Ascending aorta (tissue), 2 donors: Measurements from ENCODE around the gene PRDM5. TPM values are rescaled to one million over a fixed set of nuclear protein-coding genes. Genes with fewer than 3 reads are reported as not detected.

ENCODE experiments used
- DNase-seq, 2 donors: peaks; one replicate each; pipeline ENCODE4 v3.0.0-alpha.2; 2019; ENCODE audit warnings: low spot score in 2 of 2
- H3K27ac ChIP-seq, 2 donors: fragments of 200-600 bp; sonication (generic); one replicate each; pipeline ENCODE4 v1.5.1; 2016 to 2017; ENCODE audit warnings: mild to moderate bottlenecking in 1 of 2
- H3K27me3 ChIP-seq: fragments of 200-600 bp; sonication (generic); one replicate; pipeline ENCODE4 v1.5.1; 2017
- H3K36me3 ChIP-seq, 2 donors: fragments of 200-600 bp; sonication (generic); one replicate each; pipeline ENCODE4 v1.5.1; 2016
- H3K4me1 ChIP-seq, 2 donors: fragments of 200-600 bp; sonication (generic); one replicate each; pipeline ENCODE4 v1.5.1; 2016 to 2017; ENCODE audit warnings: mild to moderate bottlenecking in 1 of 2
- H3K4me3 ChIP-seq, 2 donors: fragments of 200-600 bp; sonication (generic); one replicate each; pipeline ENCODE4 v1.5.1; 2016 to 2017; ENCODE audit warnings: mild to moderate bottlenecking in 1 of 2
- H3K9me3 ChIP-seq, 2 donors: fragments of 200-600 bp; sonication (generic); one replicate each; pipeline ENCODE4 v1.5.1; 2016
- CTCF ChIP-seq, 3 experiments: fragments of 200-600 bp in 2 of 3; fragments of 450-650 bp in 1 of 3; sonication (generic) in 2 of 3; IDR thresholded peaks; one replicate each; pipeline ENCODE4 v1.5.1; 2016 to 2019; ENCODE audit warnings: antibody characterized with exemption in 3 of 3, mild to moderate bottlenecking in 1 of 3, moderate library complexity in 1 of 3
- intact Hi-C: fragments of 100-400 bp; cut with DNase I; formaldehyde crosslinking; loops from one replicate; pipeline ENCODE4 v1.15.1; 2023
- total RNA-seq: library from RNA; depleted of rRNA; stranded (reverse); fragments of >200 nt; gene quantifications from one replicate; pipeline ENCODE4 v1.1.0, GENCODE V29; 2016

The PRDM5 gene
- total RNA-seq, 1 donor from 2014 or later, result 14.9 TPM

DNA sequence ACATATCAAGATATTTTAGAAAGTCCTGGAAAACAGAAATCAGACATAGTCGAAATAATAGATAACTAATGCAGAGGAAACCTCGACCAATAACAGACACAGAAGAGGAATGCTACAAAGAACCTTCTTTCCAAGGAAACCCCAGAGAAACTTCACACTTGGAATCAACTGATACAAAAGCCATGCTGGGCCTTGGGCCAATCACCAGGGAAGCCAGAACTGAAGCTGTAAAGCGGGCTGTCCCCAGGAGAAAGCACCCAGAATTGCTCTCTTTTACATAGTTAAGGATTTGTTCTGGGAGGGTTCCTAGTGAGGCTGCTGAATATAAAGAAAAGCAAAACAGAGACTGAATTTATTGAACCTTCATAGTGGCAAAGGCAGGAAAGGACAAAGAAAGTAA is 100.5 kb downstream of the PRDM5 start:
- Histone ChIP-seq H3K27me3 (no peaks in the 10 kb centered on the region), H3K4me1 (no peaks in the 10 kb centered on the region), H3K4me3 (no peak overlapping the region), H3K9me3 (no peaks in the 10 kb centered on the region), H3K27ac (no peak overlapping the region), H3K36me3 (no peaks in the 10 kb centered on the region)
- intact Hi-C loops, result no loop called here
- no peak for TF ChIP-seq CTCF (IDR thresholded peaks at IDR 0.05)
- DNase-seq, result no peak

DNA sequence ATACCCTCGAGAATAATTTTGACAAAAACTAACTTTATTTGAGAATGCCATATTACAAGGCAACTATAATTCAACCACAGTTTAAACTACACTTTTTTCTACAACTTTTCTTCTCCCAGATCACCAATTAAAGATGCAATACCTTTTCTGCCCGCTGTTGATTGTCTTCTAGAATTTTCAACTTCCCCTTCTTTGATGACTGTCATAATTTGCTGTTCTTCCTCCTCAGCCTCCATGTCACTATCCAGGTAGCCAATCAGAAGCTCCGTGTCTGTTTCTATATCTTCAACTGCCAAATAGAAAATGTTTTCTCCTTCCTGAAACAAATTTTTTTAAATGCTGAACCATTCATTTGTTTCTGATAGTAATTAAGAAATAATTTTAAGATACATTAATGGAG is 101.5 kb downstream of the PRDM5 start:
- peaks cover 0 to 7% of the 10 kb centered on the region in 2 donors for H3K36me3 ChIP-seq
- no peak for DNase-seq
- TF ChIP-seq CTCF (IDR thresholded peaks at IDR 0.05), result no peak
- no peaks in the 10 kb centered on the region for H3K4me1 ChIP-seq
- H3K4me3 ChIP-seq, result no peak overlapping the region
- no peak overlapping the region for H3K27ac ChIP-seq
- no peaks in the 10 kb centered on the region for H3K9me3 ChIP-seq
- intact Hi-C loops, result no loop called here
- no peaks in the 10 kb centered on the region for H3K27me3 ChIP-seq

DNA sequence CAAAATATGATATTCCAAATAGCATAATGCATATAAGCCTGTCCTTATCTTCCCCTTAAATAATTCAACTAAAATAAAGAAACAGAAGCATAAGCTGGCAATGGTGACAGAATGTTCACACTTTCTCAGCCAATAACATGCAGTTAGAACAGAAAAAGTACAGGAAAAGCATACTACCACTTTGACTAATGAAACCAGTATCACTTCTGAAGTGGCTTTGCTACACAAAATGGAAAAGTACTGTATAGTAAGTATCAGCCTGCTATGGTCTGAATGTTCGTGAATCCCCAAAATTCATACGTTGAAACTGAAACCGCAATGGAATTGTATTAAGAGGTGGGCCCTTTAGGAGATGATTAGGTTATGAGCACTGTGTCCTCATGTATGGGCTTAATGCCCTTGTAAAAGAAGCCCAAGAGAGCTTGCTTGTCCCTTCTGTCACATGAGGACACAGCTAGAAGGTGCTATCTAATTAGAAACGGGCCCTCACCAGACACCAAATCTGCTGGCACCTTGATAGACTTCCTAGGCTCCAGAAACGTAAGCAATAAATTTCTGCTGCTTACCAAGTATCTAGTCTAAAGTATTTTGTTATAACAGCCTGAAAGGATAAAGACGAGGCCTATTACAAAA is 102.6 kb downstream of the PRDM5 start:
- intact Hi-C loops, result no loop called here
- no peak for DNase-seq
- Histone ChIP-seq H3K4me3 (no peak overlapping the region), H3K36me3 (peaks cover 0 to 8% of the 10 kb centered on the region in 2 donors), H3K27me3 (no peaks in the 10 kb centered on the region), H3K4me1 (no peaks in the 10 kb centered on the region), H3K27ac (no peak overlapping the region), H3K9me3 (no peaks in the 10 kb centered on the region)
- TF ChIP-seq CTCF (IDR thresholded peaks at IDR 0.05), result no peak

GRCh38 chr4:120816296-120816965 is 106.1 kb downstream of the PRDM5 start:
- no peak for DNase-seq
- H3K36me3 ChIP-seq, result peaks cover 0 to 8% of the 10 kb centered on the region in 2 donors
- no peak for TF ChIP-seq CTCF (IDR thresholded peaks at IDR 0.05)
- intact Hi-C loops, result no loop called here
- no peaks in the 10 kb centered on the region for H3K9me3 ChIP-seq
- H3K4me1 ChIP-seq, result no peaks in the 10 kb centered on the region
- no peak overlapping the region for H3K4me3 ChIP-seq
- H3K27ac ChIP-seq, result no peak overlapping the region
- H3K27me3 ChIP-seq, result no peaks in the 10 kb centered on the region

GRCh38 chr4:120815361-120815760 is 107.2 kb downstream of the PRDM5 start:
- H3K27me3 ChIP-seq, result no peaks in the 10 kb centered on the region
- H3K27ac ChIP-seq, result no peak overlapping the region
- intact Hi-C loops, result no loop called here
- H3K36me3 ChIP-seq, result peaks cover 0 to 8% of the 10 kb centered on the region in 2 donors
- no peak for TF ChIP-seq CTCF (IDR thresholded peaks at IDR 0.05)
- no peak for DNase-seq
- H3K4me3 ChIP-seq, result no peak overlapping the region
- H3K9me3 ChIP-seq, result no peaks in the 10 kb centered on the region
- no peaks in the 10 kb centered on the region for H3K4me1 ChIP-seq
